Activated B cell treated with CpG ODN at 0.5 μM for 24 hours (primary cell): Measurements from ENCODE around the gene CASZ1. TPM values are rescaled to one million over a fixed set of nuclear protein-coding genes. Genes with fewer than 3 reads are reported as not detected.

ENCODE experiments used
- ATAC-seq: fragments of 200-7000 bp; cut with Tn5 transposase; one replicate; pipeline ENCODE4 v1.10.0; 2021; ENCODE audit warnings: low read depth, mild to moderate bottlenecking, moderate library complexity
- CTCF ChIA-PET: fragments of 350-600 bp; sonication (Branson Sonifier 250); formaldehyde crosslinking; loops from one replicate; lab custom pipeline; 2021; ENCODE audit warnings: antibody characterized with exemption; lab: Charles Lee
- POLR2A ChIA-PET: fragments of 350-600 bp; sonication (Branson Sonifier 250); formaldehyde crosslinking; loops from one replicate; lab custom pipeline; 2021; ENCODE audit warnings: antibody characterized with exemption; lab: Charles Lee
- DNase-seq: peaks from one replicate; pipeline ENCODE4 v3.0.0; 2022
- H3K27ac Mint-ChIP-seq: one replicate; pipeline ENCODE4 v1.8.0; 2020; ENCODE audit warnings: mixed read lengths
- H3K27me3 Mint-ChIP-seq: one replicate; pipeline ENCODE4 v1.8.0; 2021; ENCODE audit warnings: mixed read lengths
- H3K36me3 Mint-ChIP-seq: one replicate; pipeline ENCODE4 v1.8.0; 2021; ENCODE audit warnings: low read depth, mixed read lengths
- H3K4me1 Mint-ChIP-seq: one replicate; pipeline ENCODE4 v1.8.0; 2021; ENCODE audit warnings: mixed read lengths
- H3K4me3 Mint-ChIP-seq: one replicate; pipeline ENCODE4 v1.8.0; 2020; ENCODE audit warnings: mild to moderate bottlenecking, mixed read lengths
- H3K9me3 Mint-ChIP-seq: one replicate; pipeline ENCODE4 v1.8.0; 2020; ENCODE audit warnings: mixed read lengths
- intact Hi-C: fragments of 100-400 bp; cut with micrococcal nuclease; formaldehyde crosslinking; loops from one replicate; pipeline ENCODE4 v1.15.1; 2024
- total RNA-seq: library from RNA; stranded (reverse); gene quantifications from 2 replicates; pipeline ENCODE4 v1.2.3, GENCODE V29; 2022
- TF ChIP-seq, protein P1 (sequence below): fragments of 200-600 bp; IDR thresholded peaks from one replicate; pipeline ENCODE4 v1.8.0; 2022; ENCODE audit warnings: antibody characterized with exemption, mild to moderate bottlenecking

CASZ1 gene
- total RNA-seq, 1 donor from 2014 or later: 35.6 TPM

DNA sequence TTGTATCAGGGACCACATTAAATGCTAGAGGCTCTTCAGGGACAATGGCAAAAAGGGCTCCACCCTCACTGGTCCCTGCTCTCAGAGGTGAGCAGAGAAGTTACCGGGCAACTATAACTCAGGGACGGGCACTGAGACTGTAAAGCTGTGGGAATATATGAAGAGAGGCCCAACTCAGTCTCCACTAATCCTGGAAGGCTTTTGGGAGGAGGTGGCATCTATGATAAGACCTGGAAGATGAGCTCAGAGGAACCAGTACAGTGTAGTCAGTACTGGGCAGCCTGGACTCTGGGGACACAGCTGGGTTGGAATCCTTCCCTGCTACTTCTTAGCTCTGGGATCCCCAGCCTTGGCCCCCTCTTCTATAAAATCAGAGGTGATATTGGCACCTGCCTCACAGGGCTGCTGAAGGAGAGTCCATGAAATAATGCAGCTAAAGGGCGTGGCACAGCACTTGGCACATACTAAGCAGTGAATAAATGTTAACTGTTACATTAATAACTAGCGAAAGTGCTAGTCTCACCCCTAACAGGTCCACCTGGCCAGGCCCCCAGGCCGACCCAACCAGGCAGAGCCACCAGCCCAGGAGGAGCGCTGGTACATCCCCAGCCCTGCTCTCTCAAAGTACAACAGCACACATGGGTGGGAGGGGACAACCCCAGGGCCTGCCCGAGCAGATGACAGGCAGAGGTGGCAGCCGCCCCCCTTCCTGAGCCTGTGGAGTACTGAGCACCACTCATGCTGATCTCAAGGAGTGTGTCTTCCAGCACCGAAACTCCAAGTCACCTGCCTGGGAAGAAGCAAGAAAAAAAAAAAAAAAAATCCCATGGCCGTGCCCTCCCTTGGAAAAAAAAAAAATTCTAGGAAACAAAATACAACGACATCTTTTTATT is 62.7 kb downstream of the CASZ1 start:
- ATAC-seq: peak; percentile 25
- Mint-ChIP-seq H3K36me3 (no peaks in the 10 kb centered on the region), H3K27ac (no peak overlapping the region), H3K4me3 (no peak overlapping the region), H3K27me3 (peaks cover 2% of the 10 kb centered on the region), H3K9me3 (no peaks in the 10 kb centered on the region), H3K4me1 (no peaks in the 10 kb centered on the region)
- DNase-seq: no peak
- CTCF ChIA-PET: no interaction called here
- POLR2A ChIA-PET: no interaction called here
- TF ChIP-seq, protein P1, sequence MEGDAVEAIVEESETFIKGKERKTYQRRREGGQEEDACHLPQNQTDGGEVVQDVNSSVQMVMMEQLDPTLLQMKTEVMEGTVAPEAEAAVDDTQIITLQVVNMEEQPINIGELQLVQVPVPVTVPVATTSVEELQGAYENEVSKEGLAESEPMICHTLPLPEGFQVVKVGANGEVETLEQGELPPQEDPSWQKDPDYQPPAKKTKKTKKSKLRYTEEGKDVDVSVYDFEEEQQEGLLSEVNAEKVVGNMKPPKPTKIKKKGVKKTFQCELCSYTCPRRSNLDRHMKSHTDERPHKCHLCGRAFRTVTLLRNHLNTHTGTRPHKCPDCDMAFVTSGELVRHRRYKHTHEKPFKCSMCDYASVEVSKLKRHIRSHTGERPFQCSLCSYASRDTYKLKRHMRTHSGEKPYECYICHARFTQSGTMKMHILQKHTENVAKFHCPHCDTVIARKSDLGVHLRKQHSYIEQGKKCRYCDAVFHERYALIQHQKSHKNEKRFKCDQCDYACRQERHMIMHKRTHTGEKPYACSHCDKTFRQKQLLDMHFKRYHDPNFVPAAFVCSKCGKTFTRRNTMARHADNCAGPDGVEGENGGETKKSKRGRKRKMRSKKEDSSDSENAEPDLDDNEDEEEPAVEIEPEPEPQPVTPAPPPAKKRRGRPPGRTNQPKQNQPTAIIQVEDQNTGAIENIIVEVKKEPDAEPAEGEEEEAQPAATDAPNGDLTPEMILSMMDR: no peak
- intact Hi-C loops: no loop called here

DNA sequence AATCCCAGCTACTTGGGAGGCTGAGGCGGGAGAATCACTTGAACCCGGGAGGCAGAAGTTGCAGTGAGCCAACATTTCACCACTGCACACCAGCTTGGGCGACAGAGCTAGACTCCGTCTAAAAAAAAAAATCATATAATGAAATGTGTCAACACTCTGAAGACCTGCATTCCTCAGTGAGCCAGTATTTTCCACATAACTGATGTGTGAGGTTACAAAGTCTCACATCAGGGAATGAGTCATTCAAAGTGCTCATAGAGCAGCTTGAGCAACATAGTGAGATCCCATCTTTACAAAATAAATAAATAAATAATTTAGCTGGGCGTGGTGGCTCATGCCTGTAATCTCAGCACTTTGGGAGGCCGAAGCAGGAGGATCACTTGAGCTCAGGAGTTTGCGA is 65.5 kb downstream of the CASZ1 start:
- H3K4me1 Mint-ChIP-seq: no peaks in the 10 kb centered on the region
- DNase-seq (no peak), ATAC-seq (no peak)
- intact Hi-C loops: no loop called here
- no peak overlapping the region for H3K4me3 Mint-ChIP-seq
- H3K9me3 Mint-ChIP-seq: no peaks in the 10 kb centered on the region
- no peak overlapping the region for H3K27ac Mint-ChIP-seq
- TF ChIP-seq, protein P1: no peak
- ChIA-PET CTCF (no interaction called here), POLR2A (no interaction called here)
- no peaks in the 10 kb centered on the region for H3K36me3 Mint-ChIP-seq
- no peaks in the 10 kb centered on the region for H3K27me3 Mint-ChIP-seq

DNA sequence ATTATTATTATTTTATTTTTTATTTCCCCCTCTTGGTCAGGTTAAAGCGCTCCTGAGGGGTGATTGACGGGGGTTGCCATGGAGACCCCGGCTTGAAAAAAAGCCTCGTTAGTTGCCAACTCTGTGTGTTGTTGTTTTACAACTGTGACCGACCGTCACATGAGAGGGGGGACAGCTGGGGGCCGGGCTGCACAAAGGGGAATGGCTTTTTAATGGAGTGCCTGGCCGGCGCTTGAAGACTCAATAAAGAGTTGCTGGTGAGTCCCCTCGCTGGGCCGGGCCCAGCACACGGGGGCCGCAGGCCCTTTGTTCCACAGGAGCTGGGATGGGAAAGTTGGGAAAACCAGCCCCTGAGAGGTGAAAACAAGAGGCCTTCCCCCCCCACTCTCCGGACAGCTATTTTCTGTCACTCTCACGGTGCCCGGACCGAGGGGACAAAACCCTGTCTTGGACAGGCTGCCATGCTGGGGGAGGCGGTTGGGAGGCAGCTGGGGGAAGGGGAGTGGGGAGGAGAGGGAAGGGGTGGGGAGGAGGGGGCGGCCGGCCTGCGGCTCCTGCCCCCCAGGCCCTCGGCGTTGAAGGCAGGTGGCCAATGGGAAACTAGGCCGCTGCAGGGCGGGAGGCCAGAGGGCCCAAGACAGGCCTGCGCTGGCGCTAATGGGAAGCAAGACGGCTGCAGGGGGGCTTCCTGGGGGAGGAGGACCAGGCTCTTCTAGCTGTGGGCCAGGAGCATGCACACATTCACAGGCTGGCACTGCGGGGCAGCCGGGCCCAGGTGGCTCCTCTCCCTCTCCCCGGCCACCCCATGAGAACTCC is 67.6 kb downstream of the CASZ1 start:
- CTCF ChIA-PET: no interaction called here
- POLR2A ChIA-PET: no interaction called here
- no peaks in the 10 kb centered on the region for H3K4me1 Mint-ChIP-seq
- ATAC-seq: no peak
- DNase-seq: no peak
- H3K36me3 Mint-ChIP-seq: no peaks in the 10 kb centered on the region
- intact Hi-C loops: no loop called here
- no peak overlapping the region for H3K27ac Mint-ChIP-seq
- H3K4me3 Mint-ChIP-seq: no peak overlapping the region
- TF ChIP-seq, protein P1: no peak
- H3K27me3 Mint-ChIP-seq: no peaks in the 10 kb centered on the region
- no peaks in the 10 kb centered on the region for H3K9me3 Mint-ChIP-seq

DNA sequence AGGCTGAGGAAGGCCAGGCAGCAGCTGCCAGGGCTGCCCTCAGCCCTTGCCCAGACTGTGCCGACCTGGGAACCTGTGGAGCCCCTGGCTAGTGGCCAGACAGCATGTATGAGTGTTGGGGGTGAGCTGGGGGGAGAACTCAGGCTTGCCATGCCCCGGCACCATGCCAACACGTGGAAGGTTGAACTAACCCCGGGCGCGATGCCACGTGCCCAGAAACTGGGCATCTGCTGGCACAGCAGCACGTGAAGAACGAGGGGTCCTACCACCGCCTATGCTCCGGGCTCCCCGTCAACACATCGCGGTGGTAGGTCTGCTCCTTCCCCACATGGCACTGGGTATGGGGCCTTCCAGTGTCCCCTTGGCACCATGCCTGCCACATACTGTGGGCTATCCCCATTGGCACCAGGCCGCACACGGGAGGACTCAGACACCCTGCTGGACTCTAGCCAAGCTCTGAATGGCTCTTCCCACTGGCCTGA is 68.7 kb downstream of the CASZ1 start:
- peaks cover 1% of the 10 kb centered on the region for H3K27me3 Mint-ChIP-seq
- ATAC-seq: no peak
- intact Hi-C loops: no loop called here

More for the DNA sequence above, 68.7 kb downstream of the CASZ1 start:
- TF ChIP-seq, protein P1: no peak
- Mint-ChIP-seq H3K36me3 (no peaks in the 10 kb centered on the region), H3K27ac (no peak overlapping the region), H3K4me3 (no peak overlapping the region), H3K4me1 (no peaks in the 10 kb centered on the region), H3K9me3 (no peaks in the 10 kb centered on the region)
- DNase-seq: no peak
- ChIA-PET POLR2A (no interaction called here), CTCF (no interaction called here)
